ENCODE measurements around the gene AHSA1.

AHSA1 gene

DNA sequence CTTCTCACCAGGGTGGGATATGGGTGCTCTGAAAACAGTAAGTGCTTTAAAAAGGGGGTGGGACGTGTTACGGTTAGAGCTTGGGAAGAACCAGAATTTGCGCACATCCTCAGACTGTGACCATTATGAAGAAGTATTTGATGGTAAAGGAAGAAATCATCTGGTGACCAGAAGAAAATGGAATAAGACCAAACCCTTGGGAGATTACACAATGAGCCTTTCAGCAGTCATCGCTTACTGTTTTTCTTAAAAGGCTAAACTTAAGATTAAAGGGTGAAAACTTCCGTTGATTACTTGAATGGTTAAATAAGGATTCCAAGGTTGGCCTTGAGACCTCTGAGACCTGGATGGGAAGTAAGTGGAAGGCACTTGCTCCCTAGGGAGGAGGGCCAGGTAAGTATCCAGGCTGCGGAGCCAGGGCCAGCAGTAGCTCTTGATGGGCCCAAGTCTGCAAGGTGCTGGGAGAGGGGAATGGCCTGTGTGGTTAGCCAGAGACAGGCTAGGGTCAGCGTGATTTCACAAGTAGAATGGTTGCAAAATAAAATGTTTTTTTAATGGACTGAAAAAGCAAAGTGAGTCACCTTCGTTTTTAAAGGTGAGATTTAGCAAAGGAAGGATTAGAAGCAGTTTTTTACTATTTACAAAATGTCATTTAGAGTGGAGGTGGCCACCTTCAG is 53.7 kb downstream of the AHSA1 start:
- DNase-seq: no peak

DNA sequence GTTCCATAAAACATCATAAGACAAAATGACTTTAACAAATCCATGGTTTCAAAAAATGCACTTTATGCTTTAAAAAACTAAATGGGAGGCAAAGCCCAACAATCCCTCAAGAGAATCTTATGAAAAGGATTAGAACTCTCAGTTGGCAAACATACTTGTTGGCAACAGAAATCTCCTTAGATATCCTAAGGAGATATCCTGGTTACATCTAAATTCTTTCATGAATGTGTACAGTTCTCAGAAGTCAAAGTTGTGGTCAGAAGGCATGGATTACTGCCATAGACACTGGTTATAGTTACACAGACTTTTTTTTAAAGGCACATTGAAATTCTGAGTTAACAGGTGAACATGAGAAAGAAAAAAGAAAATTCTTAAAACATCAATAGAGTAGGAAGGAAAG is 58.2 kb downstream of the AHSA1 start:
- DNase-seq: no peak
